Stimulated activated naive CD8-positive, alpha-beta T cell treated with anti-CD3 and anti-CD28 coated beads, Interleukin-15, Interleukin-2, amounts not matched to agents 100 U/mL and 50 U/mL, for 24 hours (primary cell): ENCODE measurements around the gene ACTL8.

Experiments
- ATAC-seq: fragments of 150-1000 bp; cut with Tn5 transposase; one replicate; pipeline ENCODE4 v1.10.0; 2021
- DNase-seq: peaks from one replicate; pipeline ENCODE4 v3.0.0; 2021

The ACTL8 gene

GRCh38 chr1:17805869-17806684 is 50.9 kb downstream of the ACTL8 start:
- no peak for ATAC-seq
- no peak for DNase-seq

GRCh38 chr1:17808816-17809215 is 53.7 kb downstream of the ACTL8 start:
- no peak for ATAC-seq
- no peak for DNase-seq

- ATAC-seq = no peak
- DNase-seq = no peak
Measured at GRCh38 chr1:17810668-17811067, 55.5 kb downstream of the ACTL8 start.

GRCh38 chr1:17816511-17816910 is 61.4 kb downstream of the ACTL8 start:
- DNase-seq (no peak), ATAC-seq (no peak)

GRCh38 chr1:17819129-17819802 is 64.1 kb downstream of the ACTL8 start:
- DNase-seq (no peak), ATAC-seq (no peak)

GRCh38 chr1:17820198-17820597 is 65.1 kb downstream of the ACTL8 start:
- ATAC-seq = no peak
- DNase-seq = no peak

DNA sequence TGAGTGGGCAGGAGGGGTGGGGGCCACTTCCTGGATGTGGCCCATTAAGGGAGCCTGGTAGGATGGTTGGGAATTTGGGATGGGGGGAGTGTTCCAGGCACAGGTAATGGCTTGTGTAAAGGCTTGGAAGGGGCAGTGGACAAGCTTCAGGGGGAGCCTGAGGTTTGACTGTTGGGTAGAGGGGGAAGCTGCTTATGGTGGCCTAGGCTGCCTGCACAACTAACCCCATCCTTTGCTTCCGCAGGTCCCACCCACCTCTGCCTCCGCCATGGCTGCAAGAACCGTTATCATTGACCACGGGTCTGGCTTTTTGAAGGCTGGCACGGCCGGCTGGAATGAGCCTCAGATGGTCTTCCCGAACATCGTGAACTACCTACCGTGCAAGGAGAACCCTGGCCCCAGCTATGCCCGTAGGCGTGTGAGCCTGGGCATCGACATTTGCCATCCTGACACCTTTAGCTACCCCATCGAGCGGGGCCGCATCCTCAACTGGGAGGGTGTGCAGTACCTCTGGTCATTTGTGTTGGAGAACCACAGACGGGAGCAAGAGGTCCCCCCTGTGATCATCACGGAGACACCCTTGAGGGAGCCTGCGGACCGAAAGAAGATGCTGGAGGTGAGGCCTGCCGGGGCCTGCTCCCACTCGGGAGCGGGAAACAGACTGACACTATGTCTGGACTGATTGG is 67.8 kb downstream of the ACTL8 start:
- ATAC-seq (no peak), DNase-seq (no peak)

- DNase-seq = no peak
- ATAC-seq = no peak
Measured at GRCh38 chr1:17825273-17826164, 70.4 kb downstream of the ACTL8 start.

GRCh38 chr1:17826165-17826488 is 71.0 kb downstream of the ACTL8 start:
- DNase-seq = peak; percentile 46
- no peak for ATAC-seq

DNA sequence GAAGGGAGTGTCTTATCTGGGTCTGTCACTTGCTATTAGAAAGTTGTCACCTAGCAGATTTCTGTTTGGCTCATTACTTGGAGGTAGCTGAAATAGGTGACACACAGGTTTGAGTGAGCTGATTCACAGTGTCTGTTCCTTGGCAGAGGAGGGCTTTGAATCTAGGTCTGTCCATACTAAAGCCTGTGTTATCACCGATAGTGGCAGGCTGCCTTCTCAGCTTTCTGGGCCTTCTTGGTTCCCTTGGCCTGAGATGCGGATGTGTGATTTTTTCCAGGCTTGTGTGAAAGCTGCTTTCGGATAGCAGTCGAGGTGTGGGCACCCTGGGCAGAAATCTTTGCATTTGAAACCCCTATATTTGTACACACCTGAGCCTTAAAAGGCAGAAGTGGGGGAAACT is 73.9 kb downstream of the ACTL8 start:
- DNase-seq = no peak
- ATAC-seq = no peak

- ATAC-seq = no peak
- no peak for DNase-seq
Measured at GRCh38 chr1:17829579-17829978, 74.4 kb downstream of the ACTL8 start.

- DNase-seq = no peak
- no peak for ATAC-seq
Measured at GRCh38 chr1:17831597-17831996, 76.5 kb downstream of the ACTL8 start.

DNA sequence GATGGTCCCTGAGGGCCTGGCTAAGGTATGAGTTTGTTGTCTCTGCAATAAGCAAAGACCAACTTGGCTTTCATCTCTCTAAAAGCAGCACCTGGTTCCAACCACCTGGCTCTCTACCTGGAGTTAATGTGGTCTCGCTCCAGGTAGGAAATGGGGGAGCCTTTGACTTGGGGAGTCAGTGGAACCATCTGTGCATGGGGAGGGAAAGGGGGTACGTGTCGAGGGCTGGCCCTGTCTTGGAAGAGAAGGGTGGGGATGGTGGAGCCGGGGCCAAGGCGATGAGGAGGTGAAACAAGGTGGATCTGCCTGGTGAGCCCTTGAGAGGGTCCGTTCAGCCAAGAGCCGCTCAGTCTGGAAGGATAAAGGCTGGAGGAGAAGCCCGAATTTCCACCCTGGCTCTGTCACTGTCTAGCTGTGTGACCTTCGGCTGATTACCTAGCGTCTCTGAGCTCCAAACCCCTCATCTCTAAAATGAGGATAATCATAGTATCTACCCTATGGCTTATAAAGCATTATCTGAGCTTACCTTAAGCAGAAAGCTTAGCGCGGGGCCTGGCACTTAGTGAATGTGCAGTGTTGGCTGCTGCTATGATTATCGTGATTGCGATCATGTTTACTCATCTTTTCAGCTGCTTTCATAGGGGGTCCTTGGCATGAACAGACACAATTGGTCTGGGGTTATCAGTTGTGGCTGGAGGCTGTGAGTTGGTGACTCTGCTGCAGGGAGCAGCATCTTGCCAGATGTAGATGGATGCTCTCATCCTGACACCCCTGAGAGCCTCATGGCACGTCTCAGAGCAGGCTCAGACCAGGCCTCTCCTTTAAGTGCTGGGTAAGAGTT is 78.7 kb downstream of the ACTL8 start:
- ATAC-seq = no peak

DNA sequence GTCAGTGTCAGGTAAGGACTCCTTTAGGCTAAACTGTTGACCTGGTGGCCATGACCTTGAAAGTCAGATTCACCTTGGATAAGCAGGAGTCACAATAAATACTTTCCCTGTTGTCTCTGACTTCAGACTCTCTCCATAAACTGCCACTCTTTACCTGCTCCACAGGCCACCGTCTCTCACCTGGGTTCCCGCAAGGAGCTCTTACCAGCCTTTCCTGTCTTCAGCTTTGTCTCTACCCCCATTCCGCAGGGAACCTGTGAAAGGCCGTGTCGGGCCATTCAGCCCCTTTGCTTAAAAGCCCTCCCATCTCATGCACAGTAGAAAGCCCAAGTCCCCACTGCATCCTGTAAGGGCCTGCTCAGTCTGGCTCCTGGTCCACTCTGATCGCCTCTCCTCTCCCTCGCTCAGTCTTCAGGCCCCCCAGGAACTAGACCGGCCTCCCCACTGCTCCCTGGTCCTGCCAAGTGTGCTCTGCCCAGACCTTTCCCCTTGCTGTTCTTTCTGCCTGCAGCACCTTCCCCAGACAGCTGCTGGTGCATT is 79.5 kb downstream of the ACTL8 start:
- no peak for ATAC-seq
- no peak for DNase-seq

More for the DNA sequence above, 78.7 kb downstream of the ACTL8 start:
- DNase-seq = no peak

- DNase-seq (no peak), ATAC-seq (no peak)
Measured at GRCh38 chr1:17837233-17838030, 82.3 kb downstream of the ACTL8 start.

GRCh38 chr1:17839641-17840196 is 84.6 kb downstream of the ACTL8 start:
- DNase-seq (no peak), ATAC-seq (no peak)

DNA sequence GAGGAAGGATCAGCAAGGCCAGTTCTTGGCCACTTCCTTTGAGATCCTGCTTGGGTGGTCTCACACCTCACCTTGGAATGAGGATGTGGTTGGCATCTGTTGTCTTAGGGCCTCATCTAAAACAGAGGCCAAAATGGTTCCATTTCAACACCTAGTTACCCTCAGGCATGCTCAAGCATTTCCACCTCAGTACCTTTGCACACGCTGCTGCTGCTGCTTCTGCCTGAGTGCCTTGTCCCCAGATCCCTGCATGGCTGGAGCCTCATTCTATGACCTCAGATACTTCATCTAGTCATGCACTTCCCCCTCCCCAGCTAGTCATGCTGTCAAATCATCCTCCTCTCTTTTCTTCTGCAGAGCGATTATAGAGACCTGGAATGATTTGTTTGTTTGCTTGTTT is 86.8 kb downstream of the ACTL8 start:
- ATAC-seq (no peak), DNase-seq (no peak)

DNA sequence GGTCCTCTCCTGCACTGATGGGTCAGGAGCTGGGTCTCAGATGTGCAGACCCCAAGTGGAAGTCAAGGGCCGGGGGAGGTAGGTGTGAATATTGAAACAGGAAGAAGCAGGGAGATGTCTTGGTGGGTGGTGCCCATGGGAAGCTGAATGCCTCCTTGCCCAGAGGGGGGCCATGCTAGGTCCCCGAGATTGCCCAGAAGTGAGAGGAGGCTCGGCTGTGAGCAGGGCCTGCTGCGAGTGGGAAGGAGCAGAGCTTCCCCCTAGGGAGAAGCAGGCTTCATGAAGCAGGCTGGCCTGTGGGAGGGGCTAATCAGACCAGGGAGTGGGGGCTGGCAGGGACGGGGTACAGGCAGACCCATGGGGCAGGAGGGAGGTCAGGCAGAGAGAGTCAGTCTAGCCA is 87.6 kb downstream of the ACTL8 start:
- ATAC-seq (no peak), DNase-seq (no peak)

GRCh38 chr1:17844185-17844826 is 89.2 kb downstream of the ACTL8 start:
- DNase-seq (no peak), ATAC-seq (no peak)
